Calu3 (cell line): ENCODE results near the gene HOATZ. TPM values are rescaled to one million over a fixed set of nuclear protein-coding genes. Genes with fewer than 3 reads are reported as not detected.

Experiments
- BruUV-seq: library from RNA; stranded (reverse); fragments of 400-500 nt; replicated peaks from 2 replicates; lab custom pipeline; 2021; lab: Mats Ljungman, UMichigan
- CTCF ChIA-PET: fragments of 300-600 bp; sonication (Branson Sonifier 250); formaldehyde crosslinking; loops from one replicate; lab custom pipeline; 2022; ENCODE audit warnings: antibody characterized with exemption; lab: Charles Lee
- DNase-seq: peaks from one replicate; pipeline ENCODE4 v3.0.0; 2022
- H3K27ac Mint-ChIP-seq: one replicate; pipeline ENCODE4 v1.8.0; 2022; ENCODE audit warnings: mixed read lengths; ENCODE audit not compliant: unreplicated experiment
- H3K27me3 Mint-ChIP-seq: one replicate; pipeline ENCODE4 v1.8.0; 2022; ENCODE audit warnings: mixed read lengths; ENCODE audit not compliant: unreplicated experiment
- H3K36me3 Mint-ChIP-seq: one replicate; pipeline ENCODE4 v1.8.0; 2022; ENCODE audit warnings: mild to moderate bottlenecking, moderate library complexity, mixed read lengths; ENCODE audit not compliant: insufficient read depth, unreplicated experiment
- H3K4me1 Mint-ChIP-seq: one replicate; pipeline ENCODE4 v1.8.0; 2022; ENCODE audit warnings: mild to moderate bottlenecking, low read depth, mixed read lengths; ENCODE audit not compliant: unreplicated experiment
- H3K4me3 Mint-ChIP-seq: one replicate; pipeline ENCODE4 v1.8.0; 2022; ENCODE audit warnings: mild to moderate bottlenecking, low read depth, moderate library complexity, mixed read lengths; ENCODE audit not compliant: unreplicated experiment
- H3K9me3 Mint-ChIP-seq: one replicate; pipeline ENCODE4 v1.8.0; 2022; ENCODE audit warnings: low read depth, mixed read lengths; ENCODE audit not compliant: unreplicated experiment
- intact Hi-C: fragments of 100-400 bp; cut with micrococcal nuclease; formaldehyde crosslinking; loops from one replicate; pipeline ENCODE4 v1.10.0; 2022; ENCODE audit not compliant: unreplicated experiment
- total RNA-seq: library from RNA; stranded (reverse); gene quantifications from 2 replicates; pipeline ENCODE4 v1.2.3, GENCODE V29; 2022
- TF ChIP-seq, protein P1 (sequence below): fragments of 200-600 bp; IDR thresholded peaks from one replicate; pipeline ENCODE4 v1.8.0; 2022; ENCODE audit warnings: antibody characterized with exemption; ENCODE audit not compliant: unreplicated experiment

The HOATZ gene
- total RNA-seq, 1 experiment from 2014 or later: not detected

GRCh38 chr11:111573821-111574249 is 59.3 kb downstream of the HOATZ start:
- H3K27ac Mint-ChIP-seq: no peak overlapping the region
- intact Hi-C loops: no loop called here
- CTCF ChIA-PET: no interaction called here
- no peak overlapping the region for H3K4me3 Mint-ChIP-seq
- BruUV-seq: no TSS peak
- DNase-seq: no peak
- no peaks in the 10 kb centered on the region for H3K27me3 Mint-ChIP-seq
- TF ChIP-seq, protein P1, sequence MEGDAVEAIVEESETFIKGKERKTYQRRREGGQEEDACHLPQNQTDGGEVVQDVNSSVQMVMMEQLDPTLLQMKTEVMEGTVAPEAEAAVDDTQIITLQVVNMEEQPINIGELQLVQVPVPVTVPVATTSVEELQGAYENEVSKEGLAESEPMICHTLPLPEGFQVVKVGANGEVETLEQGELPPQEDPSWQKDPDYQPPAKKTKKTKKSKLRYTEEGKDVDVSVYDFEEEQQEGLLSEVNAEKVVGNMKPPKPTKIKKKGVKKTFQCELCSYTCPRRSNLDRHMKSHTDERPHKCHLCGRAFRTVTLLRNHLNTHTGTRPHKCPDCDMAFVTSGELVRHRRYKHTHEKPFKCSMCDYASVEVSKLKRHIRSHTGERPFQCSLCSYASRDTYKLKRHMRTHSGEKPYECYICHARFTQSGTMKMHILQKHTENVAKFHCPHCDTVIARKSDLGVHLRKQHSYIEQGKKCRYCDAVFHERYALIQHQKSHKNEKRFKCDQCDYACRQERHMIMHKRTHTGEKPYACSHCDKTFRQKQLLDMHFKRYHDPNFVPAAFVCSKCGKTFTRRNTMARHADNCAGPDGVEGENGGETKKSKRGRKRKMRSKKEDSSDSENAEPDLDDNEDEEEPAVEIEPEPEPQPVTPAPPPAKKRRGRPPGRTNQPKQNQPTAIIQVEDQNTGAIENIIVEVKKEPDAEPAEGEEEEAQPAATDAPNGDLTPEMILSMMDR: no peak
- no peaks in the 10 kb centered on the region for H3K9me3 Mint-ChIP-seq
- peaks cover 17% of the 10 kb centered on the region for H3K4me1 Mint-ChIP-seq
- no peaks in the 10 kb centered on the region for H3K36me3 Mint-ChIP-seq

- Mint-ChIP-seq H3K36me3 (no peaks in the 10 kb centered on the region), H3K4me1 (peaks cover 17% of the 10 kb centered on the region), H3K27me3 (no peaks in the 10 kb centered on the region), H3K27ac (no peak overlapping the region), H3K4me3 (no peak overlapping the region), H3K9me3 (no peaks in the 10 kb centered on the region)
- no peak for DNase-seq
- TF ChIP-seq, protein P1: no peak
- no TSS peak for BruUV-seq
- intact Hi-C loops: no loop called here
- CTCF ChIA-PET: no interaction called here
These were observed 60.0 kb downstream of the HOATZ start for GRCh38 chr11:111574373-111575225.

GRCh38 chr11:111575740-111576139 is 61.2 kb downstream of the HOATZ start:
- H3K9me3 Mint-ChIP-seq: no peaks in the 10 kb centered on the region
- no peak for DNase-seq
- no peaks in the 10 kb centered on the region for H3K27me3 Mint-ChIP-seq
- H3K27ac Mint-ChIP-seq: no peak overlapping the region
- no TSS peak for BruUV-seq
- CTCF ChIA-PET: no interaction called here
- no peak overlapping the region for H3K4me3 Mint-ChIP-seq
- intact Hi-C loops: no loop called here
- TF ChIP-seq, protein P1: no peak
- H3K4me1 Mint-ChIP-seq: peaks cover 17% of the 10 kb centered on the region
- H3K36me3 Mint-ChIP-seq: no peaks in the 10 kb centered on the region

DNA sequence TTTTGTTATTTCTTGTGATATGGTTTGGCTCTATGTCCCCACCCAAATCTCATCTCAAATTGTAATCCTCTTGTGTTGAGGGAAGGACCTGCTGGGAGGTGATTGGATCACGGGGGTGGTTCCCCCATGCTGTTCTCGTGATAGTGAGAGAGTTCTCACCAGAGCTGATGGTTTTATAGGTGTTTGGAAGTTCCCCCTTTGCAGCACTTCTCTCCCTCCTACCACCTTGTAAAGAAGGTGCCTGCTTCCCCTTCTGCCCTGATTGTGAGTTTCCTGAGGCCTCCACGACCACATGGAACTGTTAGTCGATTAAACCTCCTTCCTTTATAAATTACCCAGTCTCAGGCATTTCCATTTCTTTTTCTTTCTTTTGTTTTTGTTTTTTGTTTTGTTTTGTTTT is 63.2 kb downstream of the HOATZ start:
- intact Hi-C loops: no loop called here
- no TSS peak for BruUV-seq

More for the DNA sequence above, 63.2 kb downstream of the HOATZ start:
- no peak for DNase-seq
- H3K4me3 Mint-ChIP-seq: no peak overlapping the region
- no peak overlapping the region for H3K27ac Mint-ChIP-seq
- peaks cover under 1% of the 10 kb centered on the region for H3K4me1 Mint-ChIP-seq
- H3K27me3 Mint-ChIP-seq: no peaks in the 10 kb centered on the region
- H3K36me3 Mint-ChIP-seq: no peaks in the 10 kb centered on the region
- CTCF ChIA-PET: no interaction called here
- TF ChIP-seq, protein P1: no peak
- no peaks in the 10 kb centered on the region for H3K9me3 Mint-ChIP-seq
